ENCODE data around the gene PDE2A.

PDE2A gene

DNA sequence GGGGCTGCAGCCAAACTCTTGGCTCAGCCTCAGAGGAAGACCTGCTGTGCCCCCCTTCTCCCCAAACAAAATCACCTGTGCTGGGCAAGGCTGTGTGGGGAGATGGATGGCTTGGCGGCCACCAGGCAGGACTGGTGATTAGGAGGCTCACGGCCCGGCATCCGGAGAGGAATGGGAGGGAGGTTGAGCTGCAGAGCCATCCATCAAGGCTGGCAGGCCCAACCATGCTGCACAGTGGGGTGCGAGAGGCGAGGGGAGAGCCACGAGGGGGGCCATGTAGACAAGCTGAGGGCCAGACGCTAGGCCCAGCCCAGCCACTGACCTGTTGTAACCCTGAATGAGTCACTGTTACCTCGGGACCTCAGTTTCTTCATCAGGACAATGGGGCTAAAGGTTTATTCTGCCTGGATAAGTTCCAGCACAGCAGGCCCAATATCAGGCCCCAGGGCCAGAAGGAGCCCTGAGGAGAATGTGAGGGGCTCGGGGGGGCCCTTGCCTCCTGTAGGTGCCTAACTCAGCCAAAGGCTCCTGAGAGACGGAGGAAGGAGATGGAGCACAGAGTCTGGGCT, 18.2 kb downstream of the PDE2A start:
- DNase-seq: no peak

DNA sequence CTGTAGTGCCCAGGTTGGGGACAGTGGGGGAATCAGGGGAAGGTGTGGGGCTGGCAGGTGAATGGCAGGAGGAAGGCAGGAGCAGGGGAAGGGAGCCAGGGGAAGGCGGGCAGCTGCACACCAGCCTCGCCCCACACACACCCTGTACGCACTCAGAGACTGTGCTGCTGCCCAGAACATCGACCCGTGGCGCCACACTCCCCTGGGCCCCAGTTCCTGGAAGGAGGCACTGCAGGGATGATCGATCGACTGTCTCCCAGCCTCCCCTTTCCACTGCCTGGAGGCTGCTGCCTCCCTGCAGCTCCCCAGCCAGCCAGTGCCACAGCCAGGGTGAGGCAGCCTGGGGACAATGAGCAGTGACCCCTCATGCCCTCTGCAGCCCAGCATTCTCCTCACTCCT, 19.2 kb downstream of the PDE2A start:
- DNase-seq: no peak

DNA sequence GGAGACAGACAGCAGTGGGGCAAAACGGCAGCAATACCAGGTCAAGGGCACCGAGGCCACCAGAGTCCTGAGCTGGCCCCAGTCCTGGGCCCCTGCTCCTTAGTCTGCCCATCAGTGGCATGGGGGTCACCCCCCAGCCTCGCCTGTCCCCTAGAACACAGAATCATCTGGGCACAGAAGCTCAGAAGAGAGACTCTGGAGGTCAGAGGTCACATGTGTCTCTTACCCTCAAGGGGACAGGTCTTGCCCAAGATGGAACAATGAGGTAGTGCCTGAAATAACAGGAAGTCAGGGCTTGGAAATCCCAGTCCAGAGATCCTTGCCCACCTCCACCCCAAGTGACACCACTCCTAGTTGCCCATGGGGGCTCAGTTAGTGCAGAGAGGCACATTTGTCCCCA, 20.6 kb downstream of the PDE2A start:
- DNase-seq: no peak

DNA sequence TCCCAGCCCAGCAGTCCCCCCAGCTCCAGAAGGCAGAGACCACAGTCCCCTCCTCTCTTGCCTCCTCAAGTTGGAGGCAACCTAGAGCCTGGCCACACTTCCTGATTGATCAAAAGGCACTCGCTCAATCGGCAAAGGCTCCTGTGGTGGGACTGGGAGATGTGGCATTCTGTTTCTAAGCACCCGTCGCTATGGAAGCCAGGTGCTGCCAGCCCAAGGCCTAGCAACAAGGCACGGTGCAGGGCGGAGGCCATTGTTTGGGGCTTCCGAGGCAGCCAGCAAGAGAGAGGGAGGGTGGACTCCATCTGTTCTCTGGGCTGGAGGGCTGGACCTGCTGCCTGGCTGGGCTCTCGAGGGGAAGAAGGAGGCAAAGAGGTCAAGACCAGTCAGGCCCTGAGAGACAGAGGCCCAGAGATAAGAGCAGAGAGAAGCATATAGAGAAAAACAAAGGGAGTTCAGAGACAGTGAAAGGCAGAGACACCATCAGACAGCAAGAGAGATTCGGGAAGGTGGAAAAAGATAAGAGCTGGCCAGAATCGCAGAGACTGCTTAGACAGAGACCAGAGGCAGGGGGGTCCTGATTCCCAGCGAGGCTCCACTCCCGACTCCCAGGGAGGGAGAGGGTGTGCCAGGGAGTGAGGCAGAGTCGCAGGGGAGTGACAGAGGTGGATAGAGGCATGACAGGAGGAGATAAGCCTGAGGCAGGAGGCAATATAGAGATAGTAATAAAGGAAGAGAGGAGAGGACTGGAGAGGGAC, 21.2 kb downstream of the PDE2A start:
- DNase-seq: no peak

DNA sequence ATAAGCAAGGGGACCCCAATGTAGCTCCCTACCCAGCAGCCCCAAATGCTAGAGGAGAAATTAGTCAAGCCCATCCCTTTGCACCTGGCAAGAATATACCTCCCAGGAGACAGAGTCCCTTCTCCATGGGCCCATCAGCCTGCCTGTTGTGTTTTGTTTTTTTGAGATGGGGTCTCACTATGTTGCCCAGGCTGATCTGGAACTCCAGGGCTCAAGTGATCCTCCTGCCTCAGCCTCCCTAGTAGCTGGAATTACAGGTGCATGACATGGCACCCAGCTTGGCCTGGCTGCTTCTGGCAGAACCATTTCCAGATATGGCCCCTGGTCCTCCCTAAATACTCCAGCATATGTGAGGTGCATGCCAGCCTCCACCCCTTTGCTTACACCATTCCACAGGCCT, 22.1 kb downstream of the PDE2A start:
- DNase-seq: no peak

DNA sequence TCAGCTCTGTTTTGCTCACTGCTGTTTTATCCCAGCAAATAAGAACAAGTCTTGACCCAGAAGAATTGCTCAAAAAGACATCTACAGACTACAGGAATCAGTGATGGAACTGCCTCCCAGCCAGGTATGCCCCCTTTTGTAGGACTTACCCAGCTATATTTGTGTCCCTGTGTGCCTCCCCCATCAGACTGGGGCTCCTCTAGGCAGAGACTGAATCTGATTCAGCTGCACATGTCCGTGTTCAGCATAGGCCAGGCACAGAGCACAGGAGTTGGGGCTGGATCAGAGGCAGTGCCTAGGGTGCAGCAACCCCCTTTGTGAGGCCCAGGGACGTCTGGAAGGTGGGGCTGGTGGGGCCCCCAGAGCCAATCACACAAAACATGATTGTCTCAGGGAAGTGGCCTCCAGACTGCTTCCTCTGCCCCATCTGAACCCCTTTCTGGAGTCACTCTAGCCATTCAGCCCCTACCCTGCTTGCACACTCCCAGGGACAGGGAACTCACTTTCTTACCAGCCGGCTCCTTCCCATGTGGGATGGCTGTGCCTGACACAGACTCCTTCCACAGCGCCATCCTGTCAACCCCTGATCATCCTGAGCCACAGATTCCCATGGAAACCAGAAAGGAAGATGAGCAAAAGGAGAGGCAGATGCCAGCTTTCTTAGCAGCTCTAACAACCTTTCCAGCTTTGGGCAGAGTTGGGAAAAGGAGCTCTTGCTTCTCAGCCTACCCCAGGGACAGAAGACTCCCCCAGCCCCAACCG, 24.8 kb downstream of the PDE2A start:
- no peak for DNase-seq

DNA sequence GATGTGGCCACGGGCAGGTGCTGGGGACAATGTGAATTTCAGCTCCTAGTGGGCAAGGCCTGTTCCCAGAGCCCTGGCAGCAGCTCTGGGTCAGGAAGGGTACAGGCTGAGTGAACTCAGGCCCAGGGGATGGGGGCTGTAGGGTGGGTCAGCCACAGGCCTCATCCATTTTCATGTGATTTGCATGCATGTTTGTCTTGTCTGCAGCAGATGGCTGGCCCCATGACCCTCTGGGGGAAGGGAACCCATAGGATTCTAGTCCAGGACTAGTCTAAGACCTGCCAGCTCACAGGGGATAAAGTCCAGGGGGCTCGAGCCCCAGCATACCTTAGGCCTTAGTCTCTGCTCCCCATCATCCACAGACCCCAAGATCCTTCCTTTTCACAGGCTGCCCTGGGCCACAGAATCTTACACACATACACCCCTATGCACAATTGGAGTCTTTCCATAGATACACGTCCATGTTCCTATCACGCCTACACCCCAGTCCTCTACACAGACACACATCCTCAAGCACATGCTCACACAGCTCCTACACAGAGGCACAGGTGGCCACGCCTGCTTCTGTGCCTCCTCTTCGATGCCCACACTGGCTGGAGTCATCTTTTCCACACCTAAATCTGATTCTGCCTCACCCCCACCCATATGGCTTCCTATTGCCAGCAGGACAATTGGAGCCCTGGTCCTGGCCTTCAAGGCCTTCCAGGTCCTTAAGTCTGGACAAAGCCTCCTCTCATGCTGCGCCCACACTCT, 25.7 kb downstream of the PDE2A start:
- no peak for DNase-seq

DNA sequence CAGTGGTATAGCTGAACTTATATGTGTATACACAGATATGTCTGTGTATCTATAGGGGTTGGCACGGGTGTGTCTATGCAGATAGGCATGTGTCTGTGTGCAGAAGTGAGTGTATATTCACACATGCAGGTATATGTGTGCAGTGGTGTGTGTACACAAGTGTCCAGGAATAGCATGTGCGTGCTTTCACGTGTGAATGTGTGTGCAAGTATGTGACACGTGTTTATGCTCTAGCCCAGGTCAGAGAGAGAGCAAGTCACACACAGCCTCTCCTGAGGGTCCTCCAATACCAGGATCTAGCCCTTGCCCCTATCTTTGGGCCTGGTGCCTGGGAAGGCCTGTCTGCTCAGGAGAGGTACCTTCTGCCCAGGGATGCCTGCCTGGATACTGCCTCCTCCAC, 26.3 kb downstream of the PDE2A start:
- DNase-seq: no peak

DNA sequence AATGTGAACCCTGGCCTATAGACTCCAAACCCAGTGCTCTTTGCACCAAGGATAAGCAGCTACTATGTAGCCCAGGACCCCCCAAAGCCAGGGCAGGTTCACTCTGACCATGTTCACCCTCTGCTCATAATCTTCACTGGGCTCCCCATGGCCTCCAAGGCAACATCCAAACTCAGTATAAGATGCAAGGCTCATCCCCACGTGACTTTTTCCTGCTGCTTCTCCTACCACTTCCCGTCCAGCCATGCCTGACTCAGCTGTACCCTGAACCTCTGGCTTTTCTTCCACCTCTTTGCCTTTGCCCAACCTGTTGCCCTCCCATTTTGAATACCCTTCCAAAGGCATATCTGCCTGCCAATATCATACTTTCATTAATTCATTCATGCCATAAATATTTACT, 27.8 kb downstream of the PDE2A start:
- no peak for DNase-seq

DNA sequence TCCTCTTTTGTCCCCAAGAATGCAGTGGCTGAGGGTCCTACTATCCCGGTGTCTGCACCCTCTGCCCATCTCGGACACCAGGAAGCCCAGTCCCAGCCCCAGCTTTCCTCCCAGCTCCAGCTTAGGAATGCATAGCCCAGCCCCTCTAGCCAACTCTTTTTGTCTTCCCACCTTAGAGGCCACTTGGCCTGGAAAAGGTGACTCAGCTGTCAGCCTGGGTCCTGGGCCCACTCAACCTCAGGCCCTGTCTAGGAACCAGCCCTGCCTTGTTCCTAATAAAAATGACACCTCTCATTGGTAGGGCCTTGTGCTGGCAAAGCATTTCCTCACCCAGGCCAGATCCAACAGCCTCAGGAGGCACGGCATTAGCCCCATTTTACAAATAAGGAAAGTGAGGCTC, 28.2 kb downstream of the PDE2A start:
- no peak for DNase-seq

DNA sequence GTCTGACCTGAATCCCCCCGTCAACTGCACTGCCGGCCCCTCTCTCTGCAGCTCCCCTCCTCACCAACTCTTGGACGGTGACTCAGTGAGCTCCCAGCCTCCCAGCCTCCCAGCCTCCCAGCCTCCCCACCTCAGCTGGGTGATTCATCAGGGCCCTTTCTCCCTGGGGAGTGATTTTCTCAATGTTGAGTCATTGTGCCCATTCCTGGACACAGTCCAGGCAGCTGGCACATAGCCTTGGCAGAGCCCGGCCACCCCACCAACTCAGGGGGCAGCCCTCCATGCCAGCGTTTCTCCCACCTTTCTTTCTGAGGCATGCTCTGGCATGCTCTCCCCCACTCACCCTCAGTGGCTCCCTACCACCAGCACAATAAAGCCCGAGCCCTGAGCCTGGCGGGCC, 30.7 kb downstream of the PDE2A start:
- DNase-seq: no peak

DNA sequence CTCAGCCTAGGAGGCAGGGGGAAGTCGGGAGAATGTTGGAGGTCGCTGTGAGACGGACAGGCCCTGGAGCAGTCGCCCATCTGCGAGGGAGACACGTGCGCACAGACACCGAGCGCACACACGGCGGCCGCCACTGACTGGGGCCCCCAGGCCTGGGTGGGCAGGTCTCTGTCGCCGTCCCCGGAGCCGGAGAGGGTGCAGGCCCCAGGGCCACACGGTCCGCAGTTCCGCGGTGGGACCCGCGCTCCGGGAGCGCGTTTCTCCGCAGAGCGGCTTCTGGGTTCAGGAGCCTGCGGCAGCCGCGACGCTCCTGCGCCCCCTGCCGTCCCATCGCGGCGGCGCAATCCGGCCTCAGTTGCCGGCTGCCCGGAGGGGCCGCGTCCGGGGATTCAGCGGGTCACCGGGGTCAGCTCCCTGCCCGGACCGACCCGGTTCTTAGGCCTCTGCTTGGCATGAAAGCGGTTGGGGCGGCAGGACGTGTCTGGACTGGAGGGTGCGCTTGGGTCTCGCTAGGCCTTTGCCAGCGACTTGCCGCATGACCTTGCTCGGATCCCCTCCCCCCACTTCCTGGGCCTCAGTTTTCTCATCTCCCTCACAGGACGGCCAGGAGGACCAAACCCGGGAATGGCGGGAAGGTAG, 31.2 kb downstream of the PDE2A start:
- peak; percentile 69 for DNase-seq

DNA sequence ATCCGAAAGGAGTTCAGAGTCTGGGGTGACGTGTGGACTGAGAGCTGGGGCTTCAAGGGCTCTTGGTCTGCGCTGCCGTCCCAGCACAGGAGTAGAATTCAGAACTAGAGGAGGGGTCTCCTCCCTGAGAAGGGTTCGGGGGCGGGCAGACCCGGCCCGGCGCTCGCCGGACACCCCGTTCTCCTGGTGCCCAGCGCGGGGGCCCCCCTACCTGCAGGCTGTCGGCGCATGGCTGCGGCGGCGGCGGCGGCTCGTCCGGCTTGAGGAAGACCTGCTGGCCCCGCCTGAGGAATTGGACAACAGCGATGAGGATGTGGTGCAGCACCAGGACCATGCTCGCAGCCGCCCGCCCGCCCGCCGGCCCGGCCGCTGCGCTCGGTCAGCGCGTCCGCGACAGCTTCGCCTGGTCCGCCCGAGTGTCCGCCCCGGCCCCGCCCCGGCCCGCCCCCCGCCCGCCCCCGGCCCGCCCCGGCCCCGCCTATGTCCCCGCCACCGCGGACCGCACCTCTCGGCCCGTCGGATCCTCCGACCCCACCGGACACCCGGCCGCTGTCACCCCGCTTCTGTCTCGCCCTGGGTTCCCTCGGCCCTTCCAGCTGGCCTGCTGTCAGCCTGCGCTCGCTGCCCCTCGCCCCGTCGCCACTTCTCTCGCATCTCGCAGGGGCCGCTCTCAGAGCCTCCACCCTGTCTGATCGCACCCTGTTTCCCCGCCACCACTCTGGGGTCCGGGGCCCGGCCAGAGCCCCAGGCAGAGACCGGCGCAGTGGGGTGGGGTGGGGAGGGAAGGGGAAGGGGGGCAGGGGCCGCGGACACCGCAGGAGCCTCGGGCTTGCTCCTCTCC, 32.0 kb downstream of the PDE2A start:
- peak; percentile 34 for DNase-seq

DNA sequence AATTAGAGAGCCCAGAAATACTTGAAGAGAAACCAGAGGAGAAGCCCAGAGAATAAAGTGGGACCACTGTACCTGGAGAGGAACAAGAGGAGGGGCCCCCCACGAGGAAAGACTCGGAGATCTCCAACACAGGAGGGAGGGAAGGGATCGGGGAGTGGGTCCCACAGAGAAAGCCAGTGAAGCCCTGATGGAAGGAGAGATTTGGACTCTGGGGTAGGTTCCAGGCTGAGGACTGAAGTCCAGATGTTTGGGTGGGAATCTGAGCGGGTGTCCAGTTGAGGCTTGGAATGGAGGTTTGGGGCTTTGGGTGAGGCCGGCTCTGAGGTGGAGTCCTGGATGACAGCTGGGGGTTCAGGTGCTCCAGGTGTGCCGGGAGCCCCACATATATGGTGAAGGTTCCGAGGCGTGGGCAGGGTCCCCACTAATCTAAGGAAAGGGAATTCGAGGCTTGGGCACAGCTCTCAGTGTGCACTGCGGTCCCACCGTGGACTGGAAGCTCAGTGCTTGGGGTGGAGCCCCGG, 32.6 kb downstream of the PDE2A start:
- no peak for DNase-seq

DNA sequence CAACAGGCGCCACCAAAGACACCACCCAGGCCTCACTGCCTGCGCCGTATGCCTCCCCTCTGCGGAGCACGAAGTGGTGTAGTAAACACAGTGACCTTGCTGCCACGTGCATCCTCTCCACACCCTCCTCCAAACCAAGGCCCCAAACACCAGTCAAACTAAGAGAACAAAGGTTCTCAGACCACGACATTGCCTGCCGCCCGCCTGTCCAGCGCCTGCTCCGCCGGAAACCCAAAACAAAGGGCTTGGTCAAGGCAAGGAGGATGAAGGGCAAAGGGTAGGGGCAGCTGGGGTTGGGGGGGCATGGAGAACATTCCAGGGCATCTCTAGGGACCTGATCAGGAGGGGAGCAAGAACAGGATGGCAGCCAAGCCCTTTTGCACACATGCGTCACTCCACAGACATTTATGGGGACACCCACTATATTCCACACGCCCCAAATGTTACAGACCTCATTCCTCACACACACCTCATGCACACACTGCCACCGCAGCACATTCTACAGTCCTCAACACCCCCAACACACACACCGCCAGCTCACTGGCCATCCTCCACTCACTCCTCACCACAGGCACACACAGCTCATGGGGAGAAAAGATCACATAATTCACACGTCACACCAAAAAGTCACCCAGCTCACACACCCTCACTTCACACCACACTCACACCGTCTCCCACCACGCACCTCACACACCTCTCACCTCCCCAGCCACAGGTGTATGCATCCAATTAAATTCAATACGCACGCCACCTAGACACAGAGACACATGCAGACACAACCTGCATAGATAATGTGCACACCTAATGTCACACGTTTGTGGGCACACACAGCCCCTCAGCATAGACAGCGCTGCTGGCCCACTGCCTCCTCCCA, 34.5 kb downstream of the PDE2A start:
- no peak for DNase-seq

DNA sequence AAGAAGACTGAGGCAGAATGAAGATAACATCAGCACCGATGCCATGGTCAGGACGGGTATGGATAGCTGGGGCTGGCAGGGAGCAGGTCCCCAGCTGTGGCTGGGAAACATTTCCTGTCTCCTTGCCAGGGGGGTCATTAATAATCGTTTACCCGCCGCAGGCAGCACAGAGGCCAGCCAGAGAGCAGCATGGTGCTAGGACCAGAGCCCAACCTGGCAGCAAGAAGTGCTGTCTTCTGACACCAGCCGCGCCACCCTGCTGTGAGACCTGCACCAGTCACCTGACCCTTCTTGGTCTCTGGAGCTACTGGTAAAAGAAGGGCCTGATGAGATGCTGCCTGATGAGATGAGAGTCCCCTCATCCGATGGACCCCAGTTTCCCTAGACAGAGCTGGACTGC, 36.3 kb downstream of the PDE2A start:
- DNase-seq: no peak

DNA sequence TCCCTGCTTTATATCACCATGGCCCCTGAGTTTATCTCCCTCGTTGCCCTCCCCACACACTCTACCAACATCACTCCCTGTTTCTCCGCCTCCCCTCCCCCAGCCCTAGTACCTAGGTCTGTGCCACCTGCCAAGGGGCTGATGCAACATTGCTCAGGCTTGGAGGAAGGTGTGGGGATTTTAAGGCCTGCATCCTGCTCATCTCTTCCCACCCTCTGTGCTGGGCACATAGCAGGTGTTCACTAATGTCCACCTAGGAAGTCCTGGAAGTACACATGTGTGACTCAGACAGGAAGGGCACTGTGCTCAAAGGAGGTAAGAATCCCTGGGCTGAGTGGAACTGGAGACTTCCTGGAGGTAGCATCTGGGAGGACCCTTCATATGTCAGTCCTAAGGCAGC, 37.0 kb downstream of the PDE2A start:
- no peak for DNase-seq

DNA sequence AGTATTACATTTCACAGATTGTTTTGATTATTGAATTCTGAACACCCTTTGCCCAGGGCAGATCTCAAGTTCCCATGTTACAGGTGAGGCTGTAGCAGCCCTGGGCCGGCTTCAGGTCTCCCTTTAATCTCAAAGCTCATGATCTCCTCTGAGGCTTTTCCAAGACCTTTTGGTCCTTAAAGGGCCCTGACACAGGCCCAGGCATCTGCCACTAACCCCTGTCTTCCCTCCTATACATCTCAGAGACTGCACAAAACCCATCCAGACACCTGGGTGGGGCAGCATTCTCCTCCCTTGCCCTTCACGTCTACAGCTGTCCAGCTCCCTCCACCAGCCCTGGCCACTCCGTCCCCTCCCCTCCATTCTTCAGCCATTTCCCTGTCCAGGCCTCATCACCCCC, 37.8 kb downstream of the PDE2A start:
- no peak for DNase-seq

DNA sequence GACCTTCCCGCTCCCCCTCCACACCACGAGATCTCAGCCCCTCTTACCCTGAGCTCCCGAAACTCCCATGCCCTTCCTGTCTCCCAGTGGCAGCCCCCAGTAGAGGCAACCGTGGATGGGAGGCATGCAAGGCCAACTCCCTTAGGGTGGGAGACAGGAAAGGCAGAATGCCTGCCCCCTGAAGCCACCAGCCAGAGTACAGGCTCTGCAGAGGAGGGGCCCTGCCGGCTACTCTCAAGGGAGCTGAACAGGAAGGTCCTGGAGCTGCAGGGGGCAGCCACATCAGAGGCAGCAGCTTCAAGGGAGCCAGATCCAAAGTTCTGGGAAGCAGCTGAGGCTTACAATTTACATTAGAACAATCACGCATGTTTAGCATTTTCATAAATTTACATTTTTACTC, 38.3 kb downstream of the PDE2A start:
- DNase-seq: no peak

DNA sequence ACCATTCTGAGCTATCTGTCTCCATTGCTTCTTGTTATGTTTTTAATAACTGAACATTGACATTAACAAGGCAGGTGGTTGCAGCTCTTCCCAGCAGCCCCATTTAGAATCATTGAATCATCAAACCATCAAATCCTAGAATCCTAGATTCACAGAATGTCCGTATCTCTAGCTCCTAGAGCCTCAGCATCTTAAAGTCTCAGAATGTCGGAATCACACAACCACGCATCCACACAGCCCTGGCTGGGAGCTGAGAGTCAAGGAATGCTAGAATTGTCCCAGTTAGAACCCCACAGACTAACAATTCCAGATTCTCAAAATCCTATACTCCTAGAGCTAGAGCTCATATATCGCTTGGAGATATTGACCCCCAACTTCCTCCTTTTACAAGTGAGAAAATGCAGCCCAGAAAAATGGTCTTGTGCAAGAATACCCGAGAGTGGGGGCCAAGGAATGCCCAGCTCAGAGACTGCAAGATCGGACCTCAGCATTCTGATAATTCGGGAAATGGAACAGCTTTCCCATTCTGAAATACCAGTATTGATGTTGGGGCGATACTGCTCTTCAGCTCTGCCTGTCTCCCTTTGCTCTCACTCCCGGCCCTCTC, 38.8 kb downstream of the PDE2A start:
- peak; percentile 39 for DNase-seq
